Vagina (tissue), 2 donors: ENCODE data around the gene FASTKD1.

Experiments
- CTCF ChIP-seq, 3 experiments: fragments of 450-650 bp in 2 of 3; fragments of 200-600 bp in 1 of 3; sonication (generic) in 1 of 3; IDR thresholded peaks; one replicate each; pipeline ENCODE4 v1.5.1; 2017 to 2019; ENCODE audit warnings: antibody characterized with exemption in 3 of 3, mild to moderate bottlenecking in 2 of 3, moderate library complexity in 2 of 3
- POLR2AphosphoS5 ChIP-seq, 2 donors: sonication (generic); formaldehyde crosslinking; IDR thresholded peaks; one replicate each; pipeline ENCODE4 v1.9.0; 2017; ENCODE audit warnings: antibody characterized with exemption in 2 of 2, mild to moderate bottlenecking in 2 of 2, low read depth in 1 of 2; ENCODE audit not compliant: insufficient read depth in 1 of 2

- TF ChIP-seq CTCF (IDR thresholded peaks at IDR 0.05) (no peak), POLR2AphosphoS5 (IDR thresholded peaks at IDR 0.05; ENCODE audit: insufficient read depth in 1 of 2, low read depth in 1 of 2) (no peak)
Measured at GRCh38 chr2:169510496-169510895, 63.2 kb downstream of the FASTKD1 start.
